Pancreas (tissue), 10 donors: ENCODE data around the gene PIP5K1C. TPM values are rescaled to one million over a fixed set of nuclear protein-coding genes. Genes with fewer than 3 reads are reported as not detected.
A peak's percentile ranks its signal among the peaks of the same experiment; 100 is the strongest.

ENCODE experiments used
- ATAC-seq, 4 donors: fragments of 200-7000 bp; cut with Tn5 transposase; one replicate each; pipeline versions ENCODE4 v1.8.0 to v1.9.1; 2020; ENCODE audit warnings: mild to moderate bottlenecking in 4 of 4, moderate library complexity in 4 of 4
- DNase-seq, 6 donors: peaks; one replicate each; pipeline ENCODE4 v3.0.0-alpha.2; 2020
- FAIRE-seq: peaks from 2 replicates; lab custom pipeline; 2012; peaks lifted over from hg19 to GRCh38; lab: Jason Lieb, UNC
- H3K27ac ChIP-seq, 4 donors: fragments of 200-600 bp; sonication (generic); 1 replicate in 3 of 4; 2 replicates in 1 of 4; pipeline versions ENCODE4 v1.5.0 to v1.8.0; 2020
- H3K27me3 ChIP-seq, 4 donors: fragments of 200-600 bp; one replicate each; pipeline ENCODE4 v1.8.0; 2021
- H3K36me3 ChIP-seq, 3 donors: fragments of 200-600 bp; sonication (generic) in 1 of 3; one replicate each; pipeline versions ENCODE4 v1.5.0 to v1.8.0; 2020 to 2021
- H3K4me1 ChIP-seq, 3 donors: fragments of 200-600 bp; one replicate each; pipeline ENCODE4 v1.8.0; 2021
- H3K4me3 ChIP-seq, 4 donors: fragments of 200-600 bp; sonication (generic) in 2 of 4; one replicate each; pipeline versions ENCODE4 v1.5.0 to v1.8.0; 2020 to 2021
- H3K9me3 ChIP-seq, 4 donors: fragments of 200-600 bp; one replicate each; pipeline ENCODE4 v1.8.0; 2021
- WGBS, 2 donors: extraction: QIAGEN DNeasy Blood & Tissue Kit; methylation state at CpG; one replicate each; pipeline ENCODE4 v1.1.7; 2013; 5-methylcytosine and 5-hydroxymethylcytosine counted together
- intact Hi-C, 3 donors: fragments of 100-400 bp; cut with DNase I; formaldehyde crosslinking; loops; one replicate each; pipeline versions ENCODE4 v1.11.1 to v1.14.2; 2022
- polyA plus RNA-seq, 2 donors: library from polyadenylated mRNA; stranded (reverse); fragments of 200-250 nt; gene quantifications; one replicate each; pipeline ENCODE4 v1.2.3, GENCODE V29; 2013
- total RNA-seq, 6 donors: library from RNA; stranded (reverse); fragmentation: NEBNext Ultra II Directional in 4 of 6; extraction: Animal tissue kit (Norgen Biotek cat#: 25700) in 4 of 6; gene quantifications; one replicate each; pipeline versions ENCODE4 v1.2.1 to v1.2.4, GENCODE V29; 2021 to 2023
- TF ChIP-seq, protein P1 (sequence below), 4 donors: fragments of 200-600 bp; sonication (generic) in 3 of 4; IDR thresholded peaks; one replicate each; pipeline versions ENCODE4 v1.5.0 to v1.8.0; 2021; ENCODE audit warnings: antibody characterized with exemption in 4 of 4
- donor health status: healthy with polysubstance abuse.
- donor health status: DM: no; HTN: no; CAD: no; lungs with moderate emphysema.
- donor health status: DM: no; HTN: no; CAD: no.
- donor health status: control.
- donor health status: control.
- donor health status: Bipolar disorder and iron deficiency.
- donor health status: DM: yes; HTN: yes; CAD: no.
- donor health status: DM: no; HTN: no; CAD: no.
- donor health status: DM: no; HTN: no; CAD: no.
- donor health status: DM: yes; HTN: yes; CAD: no.

The PIP5K1C gene
- total and polyA plus RNA-seq, 8 donors: 12.9 to 24.8 (median 14.9) TPM

DNA sequence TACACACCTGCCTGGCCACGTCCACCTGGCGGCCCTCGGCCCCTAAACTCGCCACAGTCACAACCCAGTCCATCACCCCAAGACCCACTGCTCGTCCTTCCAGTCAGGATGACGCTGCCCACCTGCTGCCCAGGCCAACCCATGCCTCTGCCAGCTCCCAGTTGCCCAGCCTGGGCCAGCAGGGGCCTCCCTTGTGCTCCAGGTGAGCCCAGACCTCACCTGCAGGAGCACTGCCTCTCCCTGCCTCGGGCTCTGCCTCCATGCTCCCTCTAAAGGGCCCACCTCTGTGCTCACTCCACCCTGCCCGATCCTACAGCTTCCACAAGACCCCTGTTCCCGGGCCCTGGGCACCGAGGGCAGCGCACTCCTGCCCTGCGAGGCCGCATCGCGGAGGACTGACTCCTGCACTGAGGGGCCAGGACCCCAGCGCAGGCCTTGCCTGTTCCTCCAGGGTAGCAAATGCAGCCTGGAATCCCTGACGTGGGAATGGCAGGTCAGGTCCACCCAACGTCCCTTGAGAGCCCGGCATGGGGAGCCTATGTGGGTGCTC is 65.7 kb downstream of the PIP5K1C start:
- FAIRE-seq (no peak), ATAC-seq (no peak), DNase-seq (peak in 1 of 6 donors; percentile 75)
- WGBS, 2 donors: 93 to 94% methylated on average over 19 of the region's 19 CpGs
- Histone ChIP-seq H3K27ac (no peak overlapping the region), H3K27me3 (no peaks in the 10 kb centered on the region), H3K4me3 (no peak overlapping the region), H3K36me3 (peaks cover 0 to 15% (median 0%) of the 10 kb centered on the region in 3 donors), H3K9me3 (no peaks in the 10 kb centered on the region), H3K4me1 (no peaks in the 10 kb centered on the region)
- intact Hi-C loops: no loop called here
- TF ChIP-seq, protein P1, sequence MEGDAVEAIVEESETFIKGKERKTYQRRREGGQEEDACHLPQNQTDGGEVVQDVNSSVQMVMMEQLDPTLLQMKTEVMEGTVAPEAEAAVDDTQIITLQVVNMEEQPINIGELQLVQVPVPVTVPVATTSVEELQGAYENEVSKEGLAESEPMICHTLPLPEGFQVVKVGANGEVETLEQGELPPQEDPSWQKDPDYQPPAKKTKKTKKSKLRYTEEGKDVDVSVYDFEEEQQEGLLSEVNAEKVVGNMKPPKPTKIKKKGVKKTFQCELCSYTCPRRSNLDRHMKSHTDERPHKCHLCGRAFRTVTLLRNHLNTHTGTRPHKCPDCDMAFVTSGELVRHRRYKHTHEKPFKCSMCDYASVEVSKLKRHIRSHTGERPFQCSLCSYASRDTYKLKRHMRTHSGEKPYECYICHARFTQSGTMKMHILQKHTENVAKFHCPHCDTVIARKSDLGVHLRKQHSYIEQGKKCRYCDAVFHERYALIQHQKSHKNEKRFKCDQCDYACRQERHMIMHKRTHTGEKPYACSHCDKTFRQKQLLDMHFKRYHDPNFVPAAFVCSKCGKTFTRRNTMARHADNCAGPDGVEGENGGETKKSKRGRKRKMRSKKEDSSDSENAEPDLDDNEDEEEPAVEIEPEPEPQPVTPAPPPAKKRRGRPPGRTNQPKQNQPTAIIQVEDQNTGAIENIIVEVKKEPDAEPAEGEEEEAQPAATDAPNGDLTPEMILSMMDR (IDR thresholded peaks at IDR 0.05): no peak

DNA sequence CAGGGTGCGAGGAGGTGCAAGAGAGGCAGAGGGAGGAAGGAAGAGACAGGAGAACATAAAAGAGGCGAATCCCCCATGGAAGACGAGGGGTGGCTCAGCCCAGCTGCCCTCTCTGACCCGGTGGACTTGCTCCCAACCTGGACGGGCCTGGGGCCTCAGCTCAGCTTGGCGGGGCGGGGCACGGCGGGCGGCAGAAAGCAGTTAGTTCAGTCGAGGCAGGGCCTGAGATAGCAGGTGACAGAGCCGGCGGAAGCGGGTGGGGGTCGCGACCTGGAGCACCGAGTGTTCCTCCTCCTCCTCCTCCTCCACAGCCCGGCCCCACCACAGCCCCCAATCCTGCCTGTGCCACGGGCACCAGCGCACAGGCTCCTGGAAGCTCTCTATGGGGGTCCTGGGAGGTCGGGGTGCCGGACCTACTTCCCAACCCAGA is 66.7 kb downstream of the PIP5K1C start:
- DNase-seq (peak in 1 of 6 donors; percentile 68), ATAC-seq (no peak), FAIRE-seq (no peak)
- TF ChIP-seq, protein P1 (IDR thresholded peaks at IDR 0.05): no peak
- H3K4me3 ChIP-seq: no peak overlapping the region
- H3K9me3 ChIP-seq: no peaks in the 10 kb centered on the region
- peaks cover 0 to 6% (median 0%) of the 10 kb centered on the region in 3 donors for H3K36me3 ChIP-seq
- WGBS, 2 donors: 88% methylated on average over 15 to 22 of the region's 22 CpGs
- H3K27ac ChIP-seq: no peak overlapping the region
- no peaks in the 10 kb centered on the region for H3K4me1 ChIP-seq
- intact Hi-C loops: no loop called here
- H3K27me3 ChIP-seq: no peaks in the 10 kb centered on the region

DNA sequence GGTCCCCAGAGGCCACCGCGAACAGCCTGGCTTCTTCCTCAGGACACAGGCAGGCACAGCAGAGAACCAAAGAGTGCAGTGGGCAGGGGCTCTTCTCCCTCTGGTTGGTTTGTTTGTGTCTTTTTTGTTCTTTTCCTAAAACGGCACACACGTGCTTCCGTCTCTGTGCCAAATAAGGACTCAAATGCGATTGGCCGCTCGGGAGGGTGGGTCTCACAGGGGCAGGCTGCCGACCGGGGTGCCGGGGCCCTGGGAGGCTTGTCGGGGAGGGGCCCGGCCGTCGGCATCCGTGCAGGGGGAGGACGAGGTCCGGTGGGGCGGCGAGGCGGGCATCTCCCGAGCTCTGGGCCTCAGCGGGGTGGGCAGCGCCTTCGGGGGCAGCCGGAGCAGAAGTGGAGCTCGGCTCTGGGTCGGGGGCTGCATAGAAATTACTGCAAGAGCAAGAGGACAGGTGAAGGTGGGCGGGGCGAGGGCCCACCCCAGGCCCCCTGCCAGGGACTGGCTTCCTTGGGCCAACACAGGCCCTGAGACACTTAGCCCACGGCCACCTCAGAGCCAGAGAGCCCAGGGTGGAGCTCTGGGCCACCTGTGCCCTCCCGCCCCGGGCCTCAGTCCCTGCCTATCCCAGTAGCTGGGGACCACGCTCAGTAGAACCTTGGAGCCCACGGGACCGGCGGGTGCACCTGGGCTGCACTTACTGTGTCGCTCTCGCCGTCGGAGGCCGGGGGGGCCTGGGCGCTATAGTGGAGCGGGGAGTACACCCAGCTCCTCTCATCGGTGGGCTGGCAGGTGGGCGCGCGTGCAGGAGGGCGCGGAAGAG is 67.3 kb downstream of the PIP5K1C start:
- DNase-seq (peak in 1 of 6 donors; percentile 70), FAIRE-seq (no peak), ATAC-seq (no peak)
- H3K27ac ChIP-seq: no peak overlapping the region
- no peaks in the 10 kb centered on the region for H3K9me3 ChIP-seq
- no peaks in the 10 kb centered on the region for H3K27me3 ChIP-seq
- intact Hi-C loops: no loop called here
- TF ChIP-seq, protein P1 (IDR thresholded peaks at IDR 0.05): no peak
- no peaks in the 10 kb centered on the region for H3K4me1 ChIP-seq
- no peak overlapping the region for H3K4me3 ChIP-seq
- peaks cover 0 to 6% (median 0%) of the 10 kb centered on the region in 3 donors for H3K36me3 ChIP-seq
- WGBS, 2 donors: 86 to 90% methylated on average over 47 to 50 of the region's 50 CpGs

DNA sequence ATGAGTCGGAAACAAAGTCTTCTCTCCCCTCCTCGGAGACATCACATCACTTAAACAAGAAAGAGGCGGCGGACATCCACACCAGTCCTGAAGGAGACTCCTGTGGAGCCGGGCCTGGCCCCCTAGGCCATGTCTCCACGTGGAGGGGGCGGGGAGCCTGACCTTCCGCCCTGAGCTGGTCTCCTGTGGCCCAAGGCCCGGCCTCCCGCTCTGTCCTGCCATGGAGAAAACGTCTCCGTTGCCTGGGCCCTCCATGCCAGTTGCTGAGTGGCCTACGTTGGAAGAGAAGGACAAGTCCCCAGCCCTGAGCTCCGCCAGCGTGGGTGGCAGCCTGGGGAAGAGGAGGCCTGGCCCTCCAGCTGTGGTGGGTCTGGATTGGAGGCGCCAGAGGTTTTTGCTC is 68.2 kb downstream of the PIP5K1C start:
- H3K27ac ChIP-seq: no peak overlapping the region
- no peak for ATAC-seq
- no peaks in the 10 kb centered on the region for H3K27me3 ChIP-seq
- WGBS, 2 donors: 88 to 89% methylated on average over 15 to 16 of the region's 16 CpGs
- intact Hi-C loops: no loop called here
- no peaks in the 10 kb centered on the region for H3K4me1 ChIP-seq
- H3K9me3 ChIP-seq: no peaks in the 10 kb centered on the region
- TF ChIP-seq, protein P1 (IDR thresholded peaks at IDR 0.05): no peak
- peaks cover 0 to 6% (median 0%) of the 10 kb centered on the region in 3 donors for H3K36me3 ChIP-seq
- peak in 1 of 6 donors; percentile 62 for DNase-seq
- FAIRE-seq: no peak
- no peak overlapping the region for H3K4me3 ChIP-seq
